Ovary (tissue), 3 donors: ENCODE measurements around the gene POLG2.

ENCODE experiments used
- CTCF ChIP-seq, 3 donors: fragments of 450-650 bp in 2 of 3; fragments of 200-600 bp in 1 of 3; IDR thresholded peaks; one replicate each; pipeline versions ENCODE4 v1.5.1 to v1.8.0; 2016 to 2022; ENCODE audit warnings: antibody characterized with exemption in 3 of 3, mild to moderate bottlenecking in 1 of 3
- POLR2A ChIP-seq: fragments of 450-650 bp; IDR thresholded peaks from one replicate; pipeline ENCODE4 v1.6.1; 2017; ENCODE audit warnings: antibody characterized with exemption, mild to moderate bottlenecking, moderate library complexity
- donor health status: DM: no; HTN: no; CAD: no.

- TF ChIP-seq CTCF (IDR thresholded peaks at IDR 0.05) = no peak
- no peak for TF ChIP-seq POLR2A
These were observed 12.3 kb upstream of the POLG2 start for GRCh38 chr17:64509179-64509578.
